Activated T-cell treated with anti-CD3 and anti-CD28 coated beads, Interleukin-2, amount 50 U/mL, for 72 hours (primary cell): Measurements from ENCODE around the gene METTL2A. TPM values are rescaled to one million over a fixed set of nuclear protein-coding genes. Genes with fewer than 3 reads are reported as not detected.
"Not testable (repeated sequence)": the region's sequence is repeated elsewhere in the genome, so short reads cannot be mapped to it uniquely, and the experiment has no call there.

Experiments used
- ATAC-seq, 2 donors: fragments of 150-1000 bp; cut with Tn5 transposase; replicated peaks in 1 of 2; 2 replicates each; pipeline ENCODE4 v1.10.0; 2021; ENCODE audit warnings: moderate library complexity in 2 of 2, mild to moderate bottlenecking in 1 of 2
- DNase-seq, 2 donors: peaks; one replicate each; pipeline ENCODE4 v3.0.0; 2021 to 2022; ENCODE audit warnings: mixed read lengths in 1 of 2
- H3K27ac Mint-ChIP-seq: one replicate; pipeline ENCODE4 v1.8.0; 2022; ENCODE audit warnings: mild to moderate bottlenecking, moderate library complexity, mixed read lengths
- H3K27me3 Mint-ChIP-seq: one replicate; pipeline ENCODE4 v1.8.0; 2022; ENCODE audit warnings: low read depth, mixed read lengths
- H3K36me3 Mint-ChIP-seq, 2 donors: one replicate each; pipeline ENCODE4 v1.8.0; 2022; ENCODE audit warnings: mixed read lengths in 2 of 2, mild to moderate bottlenecking in 1 of 2; ENCODE audit not compliant: insufficient read depth in 2 of 2
- H3K4me1 Mint-ChIP-seq: one replicate; pipeline ENCODE4 v1.8.0; 2022; ENCODE audit warnings: low read depth, mixed read lengths
- H3K4me3 Mint-ChIP-seq, 2 donors: one replicate each; pipeline ENCODE4 v1.8.0; 2022; ENCODE audit warnings: mild to moderate bottlenecking in 2 of 2, mixed read lengths in 2 of 2, moderate library complexity in 2 of 2
- H3K9me3 Mint-ChIP-seq, 2 donors: one replicate each; pipeline ENCODE4 v1.8.0; 2022; ENCODE audit warnings: mixed read lengths in 2 of 2
- total RNA-seq, 2 donors: library from RNA; stranded (reverse); gene quantifications; one replicate each; pipeline ENCODE4 v1.2.3, GENCODE V29; 2022

METTL2A gene
- total RNA-seq, 2 donors from 2014 or later = 21.2 to 24.7 TPM

GRCh38 chr17:62478880-62479638 lies 55.4 kb downstream of the METTL2A start:
- Mint-ChIP-seq H3K27ac (peak overlapping the region; percentile 99), H3K4me3 (peak overlapping the region; percentile 88 to 98), H3K4me1 (peaks cover 46% of the 10 kb centered on the region), H3K36me3 (peaks cover 2 to 13% of the 10 kb centered on the region in 2 donors)
- ATAC-seq (peak; percentile 40 to 41), DNase-seq (peak; percentile 44 to 60)
- H3K27me3 Mint-ChIP-seq, H3K9me3 Mint-ChIP-seq: not testable (repeated sequence)

GRCh38 chr17:62479639-62480258 lies 56.1 kb downstream of the METTL2A start:
- H3K27me3 Mint-ChIP-seq, H3K9me3 Mint-ChIP-seq, ATAC-seq: not testable (repeated sequence)
- Mint-ChIP-seq H3K4me3 (peak overlapping the region; percentile 88 to 98), H3K27ac (peak overlapping the region; percentile 99), H3K36me3 (peaks cover 2 to 13% of the 10 kb centered on the region in 2 donors), H3K4me1 (peaks cover 46% of the 10 kb centered on the region)
- peak; percentile 8 to 26 for DNase-seq

- not testable (repeated sequence) for H3K4me3 Mint-ChIP-seq, ATAC-seq, DNase-seq, H3K9me3 Mint-ChIP-seq, H3K27me3 Mint-ChIP-seq
- Mint-ChIP-seq H3K27ac (peak overlapping the region; percentile 28), H3K36me3 (peaks cover 2 to 23% of the 10 kb centered on the region in 2 donors), H3K4me1 (peaks cover 57% of the 10 kb centered on the region)
These were observed 58.9 kb downstream of the METTL2A start for GRCh38 chr17:62482553-62482952.

DNA sequence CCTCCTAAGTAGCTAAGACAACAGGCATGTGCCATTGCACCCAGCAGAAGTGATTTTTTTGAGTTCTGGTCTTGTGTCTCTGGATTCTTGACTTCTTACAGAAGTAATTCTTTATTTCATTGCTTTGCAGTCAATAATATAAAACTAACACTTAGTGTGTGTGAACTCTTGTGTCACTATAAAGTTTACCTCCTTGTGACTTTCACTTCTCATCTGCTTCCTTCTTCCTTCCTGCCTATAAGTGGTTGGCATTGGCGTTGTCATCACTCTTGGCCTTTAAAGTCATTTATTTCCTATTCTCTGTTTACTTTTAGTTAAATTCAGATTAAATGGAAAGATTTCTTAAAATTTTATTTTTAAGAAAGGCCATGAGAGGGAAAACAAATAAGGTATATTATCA lies 67.3 kb downstream of the METTL2A start:
- not testable (repeated sequence) for ATAC-seq

DNA sequence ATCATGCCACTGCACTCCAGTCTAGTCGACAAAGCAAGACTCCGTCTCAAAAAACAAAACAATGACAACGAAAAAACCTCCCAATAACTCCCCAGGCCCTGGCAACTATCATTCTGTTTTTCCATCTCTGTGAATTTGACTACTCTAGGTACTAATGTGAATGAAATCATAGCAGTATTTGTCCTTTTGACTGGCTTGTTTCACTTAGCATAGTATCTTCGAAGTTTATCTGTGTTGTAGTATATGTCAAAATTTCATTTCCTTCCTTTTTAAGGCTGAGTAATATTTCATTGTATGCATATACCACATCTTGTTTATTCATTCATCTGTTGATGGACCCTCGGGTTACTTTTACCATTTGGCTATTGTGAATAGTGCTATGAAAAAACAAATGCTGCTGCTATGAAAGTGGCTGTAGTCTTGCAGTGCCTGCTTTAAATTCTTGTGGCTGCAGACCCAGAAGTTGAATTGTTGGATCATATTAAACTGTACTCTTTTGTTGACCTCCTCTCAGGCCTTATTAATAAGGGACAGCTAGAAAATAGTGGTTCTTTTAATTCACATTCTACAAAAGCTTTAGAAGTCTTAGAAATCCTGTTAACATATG lies 69.5 kb downstream of the METTL2A start:
- ATAC-seq, H3K27ac Mint-ChIP-seq, H3K9me3 Mint-ChIP-seq, H3K4me3 Mint-ChIP-seq, DNase-seq, H3K27me3 Mint-ChIP-seq: not testable (repeated sequence)
- Mint-ChIP-seq H3K4me1 (peaks cover 22% of the 10 kb centered on the region), H3K36me3 (peaks cover 0 to 16% of the 10 kb centered on the region in 2 donors)

More for the DNA sequence above, 67.3 kb downstream of the METTL2A start:
- H3K4me3 Mint-ChIP-seq, DNase-seq, H3K27ac Mint-ChIP-seq, H3K9me3 Mint-ChIP-seq, H3K27me3 Mint-ChIP-seq: not testable (repeated sequence)
- H3K4me1 Mint-ChIP-seq = peaks cover 29% of the 10 kb centered on the region
- peaks cover 0 to 22% of the 10 kb centered on the region in 2 donors for H3K36me3 Mint-ChIP-seq

DNA sequence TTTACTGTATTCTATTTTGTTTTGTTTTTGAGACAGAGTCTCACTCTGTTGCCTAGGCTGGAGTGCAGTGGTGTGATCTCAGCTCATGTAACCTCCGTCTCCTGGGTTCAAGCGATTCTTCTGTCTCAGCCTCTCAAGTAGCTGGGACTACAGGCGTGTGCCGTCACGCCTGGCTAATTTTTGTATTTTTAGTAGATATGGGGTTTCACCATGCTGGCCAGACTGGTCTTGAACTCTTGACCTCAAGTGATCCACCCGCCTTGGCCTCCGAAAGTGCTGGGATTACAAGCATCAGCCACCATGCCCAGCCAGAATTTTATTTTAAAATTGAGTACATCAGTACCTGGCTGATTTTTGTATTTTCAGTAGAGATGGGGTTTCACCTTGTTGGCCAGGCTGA lies 70.4 kb downstream of the METTL2A start:
- H3K4me3 Mint-ChIP-seq, ATAC-seq, DNase-seq, H3K27me3 Mint-ChIP-seq, H3K9me3 Mint-ChIP-seq, H3K27ac Mint-ChIP-seq: not testable (repeated sequence)
- Mint-ChIP-seq H3K36me3 (peaks cover 0 to 16% of the 10 kb centered on the region in 2 donors), H3K4me1 (peaks cover 16% of the 10 kb centered on the region)

DNA sequence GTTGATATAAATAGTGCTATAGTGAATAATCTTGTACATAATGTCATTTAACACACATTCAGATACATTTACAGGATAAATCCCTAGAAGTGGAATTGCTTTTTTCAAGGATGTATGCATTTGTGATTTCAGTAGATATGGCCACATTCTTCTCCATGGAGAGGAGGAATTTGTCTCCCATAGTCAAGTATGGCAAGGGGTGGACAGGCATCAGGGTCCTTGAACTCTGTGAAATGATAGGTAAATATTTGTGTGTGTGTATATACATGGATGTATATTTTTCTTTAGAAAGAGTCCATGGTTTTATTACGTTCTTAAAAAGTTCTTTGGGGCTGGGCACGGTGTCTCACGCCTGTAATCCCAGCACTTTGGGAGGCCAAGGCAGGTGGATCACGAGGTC lies 72.6 kb downstream of the METTL2A start:
- ATAC-seq, H3K4me3 Mint-ChIP-seq, H3K27me3 Mint-ChIP-seq, DNase-seq, H3K27ac Mint-ChIP-seq, H3K9me3 Mint-ChIP-seq: not testable (repeated sequence)
- H3K36me3 Mint-ChIP-seq = peaks cover 0 to 10% of the 10 kb centered on the region in 2 donors
- peaks cover 11% of the 10 kb centered on the region for H3K4me1 Mint-ChIP-seq

DNA sequence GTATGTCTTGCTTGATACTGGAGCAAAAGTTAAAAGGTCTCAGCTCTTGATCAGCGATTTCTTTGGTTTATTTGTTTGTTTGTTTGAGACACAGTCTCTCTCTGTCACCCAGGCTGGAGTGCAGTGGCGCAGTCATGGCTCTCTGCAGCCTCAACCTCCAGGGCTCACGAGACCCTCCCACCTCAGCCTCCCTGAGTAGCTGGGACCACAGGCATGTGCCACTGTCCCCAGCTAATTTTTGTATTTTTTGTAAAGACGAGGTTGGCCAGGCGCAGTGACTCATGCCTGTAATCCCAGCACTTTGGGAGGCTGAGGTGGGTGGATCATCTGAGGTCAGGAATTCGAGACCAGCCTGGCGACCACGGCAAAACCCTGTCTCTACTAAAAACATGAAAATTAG lies 75.1 kb downstream of the METTL2A start:
- H3K27me3 Mint-ChIP-seq, H3K4me1 Mint-ChIP-seq, H3K9me3 Mint-ChIP-seq, H3K4me3 Mint-ChIP-seq, H3K27ac Mint-ChIP-seq, H3K36me3 Mint-ChIP-seq, ATAC-seq, DNase-seq: not testable (repeated sequence)

Other genes with a start within 250 kb of the METTL2A start
- not detected for gene EFCAB3, start 43.3 kb upstream of the METTL2A start, total RNA-seq
- gene TLK2, start 54.9 kb downstream of the METTL2A start, total RNA-seq = 10 to 100 TPM; 46.6 to 47.6 TPM
- 10 to 100 TPM in 1 of 2 donors, 1 to 10 TPM in 1; 6.1 to 14.2 TPM for gene MRC2, start 203.8 kb downstream of the METTL2A start, total RNA-seq